Posterior cingulate gyrus (tissue), 11 donors: Measurements from ENCODE around the gene UGT1A6.

Experiments used
- DNase-seq, 10 donors: peaks; one replicate each; pipeline versions ENCODE4 v3.0.0 to v3.0.0-alpha.2; 2020 to 2021; ENCODE audit warnings: mixed read lengths in 3 of 10
- intact Hi-C: fragments of 100-400 bp; cut with DNase I; formaldehyde crosslinking; loops from one replicate; pipeline ENCODE4 v1.15.1; 2023

The UGT1A6 gene

DNA sequence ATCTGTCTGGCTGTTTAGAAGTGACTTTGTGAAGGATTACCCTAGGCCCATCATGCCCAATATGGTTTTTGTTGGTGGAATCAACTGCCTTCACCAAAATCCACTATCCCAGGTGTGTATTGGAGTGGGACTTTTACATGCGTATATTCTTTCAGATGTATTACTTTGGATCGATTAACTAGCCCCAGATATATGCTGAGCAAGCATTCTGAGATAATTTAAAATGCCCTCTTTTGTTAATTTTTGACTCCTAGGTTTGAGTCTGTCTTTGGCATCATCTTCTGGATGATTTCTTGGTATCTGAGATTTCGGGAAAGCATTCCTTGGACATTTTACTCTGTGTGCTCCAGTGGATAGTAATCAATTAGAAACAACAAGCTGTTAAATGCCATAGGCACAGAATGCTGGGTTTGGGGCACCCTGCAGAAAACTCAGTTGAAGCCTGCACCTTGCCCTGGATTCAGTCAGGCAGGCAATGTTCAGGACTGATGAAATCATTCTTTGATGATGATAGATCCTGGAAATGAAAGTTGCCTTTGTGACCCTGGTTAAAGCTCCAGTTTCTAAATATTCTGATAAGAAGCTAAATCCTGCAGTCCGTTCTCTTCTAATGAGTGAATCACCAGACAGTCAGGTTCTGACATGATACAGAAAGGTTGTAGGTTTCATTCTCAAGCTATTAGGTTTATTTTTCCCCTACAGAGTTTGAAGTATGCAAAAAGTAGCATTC, 68.5 kb downstream of the UGT1A6 start:
- intact Hi-C loops: no loop called here
- no peak for DNase-seq

DNA sequence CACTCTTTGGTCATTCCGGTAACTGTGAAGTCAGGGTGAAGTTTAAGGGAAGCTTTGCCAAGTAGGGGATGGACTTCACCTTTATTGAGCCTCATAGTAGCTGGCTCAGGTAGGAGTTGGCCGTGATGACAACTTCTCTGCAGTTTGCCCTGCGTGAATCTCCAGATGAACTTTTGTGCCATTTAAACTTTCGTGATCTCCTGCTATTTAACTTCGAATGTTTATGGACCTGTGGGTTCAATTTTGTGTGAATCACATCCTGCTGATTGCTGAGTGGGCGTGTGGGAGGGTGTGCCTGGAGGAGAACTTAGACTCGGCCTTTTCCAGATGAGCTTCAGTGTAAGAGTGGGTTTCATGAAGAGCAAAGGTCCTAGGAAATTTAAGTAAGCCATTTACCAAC, 71.6 kb downstream of the UGT1A6 start:
- intact Hi-C loops: no loop called here
- DNase-seq: no peak

DNA sequence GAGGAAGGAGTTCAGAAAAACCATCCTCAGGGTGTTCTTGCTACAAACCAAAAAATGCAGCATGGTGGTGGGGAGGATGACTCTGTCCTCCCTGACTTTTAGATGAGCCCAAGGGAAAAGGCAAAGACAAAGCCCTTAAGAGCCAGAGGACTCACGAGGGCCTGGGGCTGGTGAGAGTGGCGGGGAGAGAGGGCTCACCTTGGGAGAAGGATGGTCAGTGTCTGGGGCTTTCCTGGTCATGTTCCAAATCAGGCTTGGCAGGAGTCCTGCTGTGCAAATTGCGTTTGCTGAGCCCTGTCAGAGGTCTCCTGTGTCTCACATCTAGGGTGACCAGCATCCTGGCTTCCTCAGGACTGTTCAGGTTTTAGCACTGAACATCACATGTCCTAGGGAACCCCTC, 72.1 kb downstream of the UGT1A6 start:
- intact Hi-C loops: no loop called here

DNA sequence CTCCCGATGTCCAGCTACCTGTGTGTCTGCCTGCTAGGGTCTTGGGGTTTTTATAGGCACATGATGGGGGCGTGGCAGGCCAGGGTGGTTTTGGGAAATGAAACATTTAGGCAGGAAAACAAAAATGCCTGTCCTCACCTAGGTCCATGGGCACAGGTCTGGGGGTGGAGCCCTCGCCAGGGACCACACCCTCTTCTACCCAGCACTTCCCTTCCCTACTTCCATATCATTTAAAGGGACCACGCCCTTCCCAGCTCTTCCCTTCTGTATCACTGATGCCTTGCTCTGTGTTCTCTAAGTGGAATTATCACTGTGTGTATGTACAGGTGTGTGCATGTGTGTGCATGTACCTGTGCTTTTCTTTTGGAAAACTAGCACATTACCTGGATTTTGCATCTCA, 73.7 kb downstream of the UGT1A6 start:
- intact Hi-C loops: no loop called here
- DNase-seq: no peak

More for the DNA sequence above, 72.1 kb downstream of the UGT1A6 start:
- no peak for DNase-seq

DNA sequence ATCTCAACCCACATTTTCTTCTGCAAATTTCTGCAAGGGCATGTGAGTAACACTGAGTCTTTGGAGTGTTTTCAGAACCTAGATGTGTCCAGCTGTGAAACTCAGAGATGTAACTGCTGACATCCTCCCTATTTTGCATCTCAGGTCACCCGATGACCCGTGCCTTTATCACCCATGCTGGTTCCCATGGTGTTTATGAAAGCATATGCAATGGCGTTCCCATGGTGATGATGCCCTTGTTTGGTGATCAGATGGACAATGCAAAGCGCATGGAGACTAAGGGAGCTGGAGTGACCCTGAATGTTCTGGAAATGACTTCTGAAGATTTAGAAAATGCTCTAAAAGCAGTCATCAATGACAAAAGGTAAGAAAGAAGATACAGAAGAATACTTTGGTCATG, 75.4 kb downstream of the UGT1A6 start:
- no peak for DNase-seq
- intact Hi-C loops: no loop called here

DNA sequence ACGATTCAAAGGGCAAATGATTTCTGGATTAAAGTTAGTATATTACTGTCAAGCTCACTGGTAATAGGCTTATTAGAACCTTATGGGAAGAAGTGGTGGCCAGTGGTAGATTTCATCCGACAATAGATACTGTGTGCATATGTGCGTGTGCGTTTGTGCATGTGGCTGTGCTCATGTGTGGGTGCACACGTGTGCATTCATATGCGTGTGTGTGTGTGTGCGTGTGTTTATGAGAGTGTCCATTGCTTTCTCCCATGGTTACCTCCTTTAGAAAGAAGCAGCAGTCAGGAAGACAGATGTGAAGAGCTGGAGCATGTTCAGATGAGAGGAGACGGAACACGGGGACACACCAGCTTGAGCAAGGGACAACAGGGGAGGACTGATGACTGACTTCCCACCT, 76.6 kb downstream of the UGT1A6 start:
- intact Hi-C loops: no loop called here
- no peak for DNase-seq

DNA sequence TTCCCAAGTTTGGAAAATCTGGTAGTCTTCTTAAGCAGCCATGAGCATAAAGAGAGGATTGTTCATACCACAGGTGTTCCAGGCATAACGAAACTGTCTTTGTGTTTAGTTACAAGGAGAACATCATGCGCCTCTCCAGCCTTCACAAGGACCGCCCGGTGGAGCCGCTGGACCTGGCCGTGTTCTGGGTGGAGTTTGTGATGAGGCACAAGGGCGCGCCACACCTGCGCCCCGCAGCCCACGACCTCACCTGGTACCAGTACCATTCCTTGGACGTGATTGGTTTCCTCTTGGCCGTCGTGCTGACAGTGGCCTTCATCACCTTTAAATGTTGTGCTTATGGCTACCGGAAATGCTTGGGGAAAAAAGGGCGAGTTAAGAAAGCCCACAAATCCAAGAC, 79.5 kb downstream of the UGT1A6 start:
- intact Hi-C loops: no loop called here
- DNase-seq: no peak

DNA sequence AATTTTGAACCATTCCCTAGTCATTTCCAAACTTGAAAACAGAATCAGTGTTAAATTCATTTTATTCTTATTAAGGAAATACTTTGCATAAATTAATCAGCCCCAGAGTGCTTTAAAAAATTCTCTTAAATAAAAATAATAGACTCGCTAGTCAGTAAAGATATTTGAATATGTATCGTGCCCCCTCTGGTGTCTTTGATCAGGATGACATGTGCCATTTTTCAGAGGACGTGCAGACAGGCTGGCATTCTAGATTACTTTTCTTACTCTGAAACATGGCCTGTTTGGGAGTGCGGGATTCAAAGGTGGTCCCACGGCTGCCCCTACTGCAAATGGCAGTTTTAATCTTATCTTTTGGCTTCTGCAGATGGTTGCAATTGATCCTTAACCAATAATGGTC, 79.9 kb downstream of the UGT1A6 start:
- no peak for DNase-seq
- intact Hi-C loops: no loop called here

DNA sequence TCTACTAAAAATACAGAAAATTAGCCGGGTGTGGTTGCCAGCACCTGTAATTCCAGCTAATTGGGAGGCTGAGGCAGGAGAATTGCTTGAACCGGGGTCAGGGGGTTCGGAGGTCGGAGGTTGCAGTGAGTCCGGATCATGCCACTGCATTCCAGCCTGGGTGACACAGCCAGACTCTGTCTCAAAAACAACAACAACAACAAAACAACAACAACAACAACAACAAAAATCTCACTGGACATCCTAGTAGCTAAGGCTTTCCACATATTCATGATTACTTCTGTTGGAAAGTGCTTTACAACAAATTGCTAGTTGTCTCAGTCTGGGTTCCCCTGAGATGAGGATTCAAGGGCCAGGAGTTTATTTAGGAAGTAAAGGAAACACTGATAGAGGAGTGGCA, 81.2 kb downstream of the UGT1A6 start:
- no peak for DNase-seq
- intact Hi-C loops: no loop called here

DNA sequence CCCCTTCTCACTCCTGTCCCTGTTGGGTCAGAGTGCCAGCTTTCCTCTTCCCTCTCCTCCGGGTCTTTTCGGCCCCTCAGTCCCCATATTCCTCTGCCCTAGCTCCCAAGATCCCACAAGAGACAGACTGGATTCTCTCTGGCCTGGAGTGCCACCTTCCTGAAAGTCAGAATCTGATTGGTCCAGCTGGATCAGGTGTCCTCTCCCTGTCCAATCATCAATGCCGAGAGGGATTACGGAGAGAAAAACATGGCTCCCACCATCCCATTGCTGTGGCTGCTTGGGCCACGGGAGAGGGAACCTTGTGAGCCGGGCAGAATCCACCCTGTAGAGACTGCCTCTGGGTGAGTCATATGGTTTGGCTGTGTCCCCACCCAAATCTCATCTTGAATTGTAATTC, 82.7 kb downstream of the UGT1A6 start:
- no peak for DNase-seq
- intact Hi-C loops: no loop called here

DNA sequence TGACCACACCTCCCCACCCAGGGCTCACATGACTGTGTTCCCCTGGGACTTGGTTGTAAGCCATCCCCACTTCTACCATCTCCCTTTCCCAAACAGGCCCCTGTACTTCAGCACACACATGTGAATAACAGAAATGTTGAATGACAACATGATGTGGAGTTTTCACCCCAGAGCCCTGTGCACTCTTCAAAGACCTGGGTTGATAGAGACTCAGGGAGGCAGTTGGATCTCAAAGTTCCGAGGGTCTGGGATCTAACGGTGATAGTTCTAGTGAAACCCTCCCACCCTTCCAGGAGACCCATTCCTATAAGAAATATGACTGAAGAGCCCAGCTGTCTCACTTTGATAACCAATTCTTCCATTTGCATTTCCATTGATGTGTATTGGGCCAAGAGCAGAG, 85.3 kb downstream of the UGT1A6 start, which contains the start of gene MROH2A:
Gene MROH2A, plus strand, starts transcription at position 301 of the 400 bp plus-strand sequence. CDS start 1,029 bp downstream, outside the sequence.
- DNase-seq: no peak
- intact Hi-C loops: no loop called here

DNA sequence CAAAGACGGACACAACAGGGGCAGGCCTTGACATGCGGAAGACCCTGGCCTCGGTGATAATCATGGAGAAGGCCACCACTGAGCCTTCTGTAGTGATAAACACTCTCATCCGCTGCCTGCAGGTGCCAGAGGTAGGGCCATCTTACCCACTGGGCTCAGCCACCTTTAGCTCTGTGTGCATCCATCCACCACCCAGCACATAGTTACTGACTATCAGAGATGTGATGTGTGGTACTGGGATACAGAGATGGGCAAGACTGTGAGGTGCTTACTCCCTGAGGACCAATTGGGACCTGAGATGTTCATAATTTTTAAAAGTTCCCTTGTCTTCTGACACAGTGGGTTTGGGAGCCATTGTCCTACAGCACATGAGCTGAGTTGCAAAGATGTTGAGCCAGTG, 87.0 kb downstream of the UGT1A6 start:
- no peak for DNase-seq
- intact Hi-C loops: no loop called here

DNA sequence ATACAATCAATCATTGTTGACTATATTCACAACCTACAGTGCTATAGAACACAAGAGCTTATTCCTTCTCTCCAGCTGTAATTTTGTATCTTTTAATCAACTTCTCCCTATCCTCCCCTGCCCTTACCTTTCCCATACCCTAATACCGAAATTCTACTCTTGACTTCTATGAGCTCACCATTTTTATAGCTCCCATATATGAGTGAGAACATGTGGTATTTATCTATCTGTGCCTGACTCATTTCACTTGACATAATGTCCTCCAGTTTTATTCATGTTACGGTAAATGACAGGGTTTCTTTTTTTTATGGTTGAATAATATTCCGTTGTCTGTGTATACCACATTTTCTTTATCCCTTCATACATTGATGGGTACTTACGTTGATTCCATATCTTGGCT, 88.1 kb downstream of the UGT1A6 start:
- intact Hi-C loops: no loop called here
- no peak for DNase-seq

DNA sequence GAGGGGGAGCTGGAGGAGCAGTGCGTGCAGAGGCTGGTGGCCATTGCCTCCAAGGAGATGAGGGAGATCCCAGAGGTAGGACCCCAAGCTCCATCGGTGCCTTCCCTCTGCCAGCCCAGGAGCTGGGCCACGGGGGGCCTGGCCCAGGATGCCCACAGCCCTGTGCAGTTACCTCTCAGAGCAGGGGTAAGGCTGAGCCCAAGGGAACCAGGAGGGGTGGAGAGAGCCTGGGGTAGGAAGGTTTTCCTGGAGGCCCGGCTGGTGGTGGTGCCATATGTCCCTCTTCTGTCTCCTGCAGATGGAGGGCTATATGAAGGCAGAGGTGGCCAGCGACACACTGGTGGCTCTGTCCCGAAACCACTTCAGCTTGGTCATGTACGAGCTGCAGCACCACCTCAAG, 96.9 kb downstream of the UGT1A6 start:
- DNase-seq: no peak
- intact Hi-C loops: no loop called here

DNA sequence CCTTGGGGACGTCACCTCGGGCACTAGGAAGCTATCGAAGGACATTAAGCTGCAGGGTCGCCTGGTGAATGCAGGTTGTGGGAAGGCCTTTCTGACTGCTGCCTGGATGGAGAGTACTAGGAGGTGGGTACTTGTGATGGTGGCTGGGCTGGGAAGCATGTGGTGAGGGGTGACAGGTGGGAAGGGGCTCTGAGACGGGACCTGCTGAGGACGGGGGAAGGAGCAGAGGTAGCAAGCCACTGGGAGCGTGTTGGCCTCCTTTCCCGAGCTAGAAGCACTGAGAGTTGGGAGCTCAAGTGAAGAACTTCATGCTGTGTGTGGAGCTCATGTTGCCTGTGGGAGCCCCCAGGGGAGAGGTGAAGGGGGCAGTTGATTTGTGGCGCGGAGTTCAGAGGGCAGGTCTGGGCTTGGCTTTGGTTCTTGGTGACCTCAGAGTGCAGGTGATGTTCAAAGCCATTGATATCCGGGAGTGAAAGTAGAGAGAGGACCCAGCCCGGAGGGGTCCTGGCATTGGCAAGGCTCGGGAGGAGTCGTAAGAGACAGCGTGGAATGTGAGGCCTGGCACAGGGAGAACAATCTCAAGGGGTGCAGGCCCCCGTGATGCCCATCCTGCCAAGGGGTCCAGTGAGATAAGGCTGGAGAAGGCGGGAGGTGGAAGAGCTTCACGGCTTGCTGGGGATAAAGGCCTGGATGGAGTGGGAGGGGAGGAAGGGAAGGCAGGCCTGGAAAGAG, 98.6 kb downstream of the UGT1A6 start:
- no peak for DNase-seq
- intact Hi-C loops: no loop called here

DNA sequence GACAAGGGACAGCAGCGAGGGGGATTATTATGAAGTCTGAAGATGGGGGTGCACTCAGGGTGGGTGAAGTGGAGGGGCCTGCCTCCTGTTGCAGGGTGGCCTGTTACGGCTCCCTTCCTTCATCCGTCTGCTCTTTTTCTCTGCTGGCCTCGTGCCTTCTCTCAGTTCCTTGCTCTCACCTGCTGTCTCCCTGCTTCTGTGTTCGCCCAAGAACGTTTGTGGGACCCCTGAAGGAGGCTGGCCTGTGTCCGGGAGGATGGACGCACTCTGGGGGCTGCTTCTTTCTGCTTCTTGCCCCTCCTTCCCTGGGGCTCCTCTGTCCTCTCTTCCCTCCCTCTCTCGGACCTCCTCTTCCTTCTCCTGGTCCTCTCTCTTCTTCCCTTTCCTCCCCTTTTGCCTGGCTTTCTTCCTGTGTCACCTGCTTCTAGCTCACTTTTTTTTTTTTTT, 99.2 kb downstream of the UGT1A6 start:
- intact Hi-C loops: no loop called here
- no peak for DNase-seq

DNA sequence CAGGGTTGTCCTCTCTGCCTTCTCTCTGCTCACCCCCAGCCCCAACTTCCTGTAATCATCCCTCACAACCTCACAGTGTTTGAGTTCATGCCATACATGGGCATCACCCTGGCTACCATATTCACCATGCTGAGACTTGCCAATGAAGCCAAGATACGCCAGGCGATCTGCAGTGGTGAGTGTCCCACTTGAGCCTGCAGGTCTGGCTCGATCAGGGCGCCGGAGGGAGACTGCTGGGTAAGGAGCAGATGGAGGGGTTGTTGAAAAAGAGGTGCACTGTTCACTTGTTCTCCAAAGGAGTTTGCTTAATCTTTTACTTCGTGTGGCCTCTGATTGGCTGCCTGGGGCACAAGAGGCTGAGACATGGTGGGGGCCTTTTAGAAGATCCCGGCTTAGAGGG, 100.0 kb downstream of the UGT1A6 start:
- intact Hi-C loops: no loop called here
- DNase-seq: no peak

DNA sequence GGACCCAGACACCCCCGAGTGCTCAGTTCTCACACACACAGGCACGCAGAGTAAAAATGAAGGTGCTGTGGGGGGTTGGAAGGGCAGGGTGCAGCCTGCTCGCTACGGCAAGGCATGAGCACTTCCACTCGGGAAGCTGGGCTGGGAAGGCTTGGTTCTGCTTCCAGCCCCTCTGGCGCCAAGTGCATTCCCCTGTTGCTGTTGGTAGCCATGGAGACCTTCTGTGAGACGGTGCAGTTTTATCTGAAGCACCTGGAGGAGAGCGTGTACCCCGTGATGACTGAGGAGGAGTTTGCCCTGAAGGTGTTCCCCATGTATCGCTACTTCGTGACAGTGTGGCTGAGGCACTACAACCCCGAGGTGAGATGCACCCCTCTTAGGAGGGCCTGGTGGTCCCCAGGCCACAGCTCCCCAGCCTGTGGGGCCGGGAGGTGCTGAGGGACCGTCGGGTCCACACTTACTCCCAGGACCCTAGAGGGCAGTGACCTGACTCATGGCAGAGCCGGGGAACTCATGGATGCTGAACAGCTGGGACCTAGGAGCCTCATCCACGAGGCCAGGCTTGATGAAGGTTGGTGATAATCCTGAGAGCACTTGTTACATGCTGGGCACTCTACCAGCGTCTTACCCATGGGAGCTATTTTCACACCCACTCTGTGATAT, 100.9 kb downstream of the UGT1A6 start:
- intact Hi-C loops: no loop called here
- DNase-seq: no peak

DNA sequence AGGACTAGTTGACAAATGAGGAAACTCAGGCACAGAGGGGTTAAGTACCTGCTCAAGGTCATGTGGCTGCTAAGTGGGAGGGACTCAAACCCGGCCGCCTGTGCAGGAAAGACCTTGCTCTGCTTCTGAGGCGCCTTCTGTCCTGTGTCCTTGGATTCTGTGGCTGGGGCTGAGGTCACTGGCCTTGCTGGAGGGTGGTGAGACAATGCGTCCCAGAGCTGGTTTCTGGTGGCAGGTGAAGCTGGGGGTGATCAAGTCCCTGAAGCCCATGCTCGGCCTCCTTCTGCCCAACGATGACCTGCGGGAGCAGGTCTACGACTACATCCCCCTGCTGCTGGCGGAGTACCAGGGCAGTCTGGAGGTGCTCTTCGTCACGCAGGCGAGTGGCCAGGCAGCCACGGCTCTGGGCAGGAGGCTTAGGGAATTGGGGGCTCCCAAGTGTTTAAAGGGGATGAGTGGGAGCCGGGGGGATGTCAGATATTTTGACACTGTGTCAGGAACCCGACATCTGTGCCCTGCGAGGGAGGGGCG, 101.5 kb downstream of the UGT1A6 start:
- DNase-seq: no peak
- intact Hi-C loops: no loop called here

DNA sequence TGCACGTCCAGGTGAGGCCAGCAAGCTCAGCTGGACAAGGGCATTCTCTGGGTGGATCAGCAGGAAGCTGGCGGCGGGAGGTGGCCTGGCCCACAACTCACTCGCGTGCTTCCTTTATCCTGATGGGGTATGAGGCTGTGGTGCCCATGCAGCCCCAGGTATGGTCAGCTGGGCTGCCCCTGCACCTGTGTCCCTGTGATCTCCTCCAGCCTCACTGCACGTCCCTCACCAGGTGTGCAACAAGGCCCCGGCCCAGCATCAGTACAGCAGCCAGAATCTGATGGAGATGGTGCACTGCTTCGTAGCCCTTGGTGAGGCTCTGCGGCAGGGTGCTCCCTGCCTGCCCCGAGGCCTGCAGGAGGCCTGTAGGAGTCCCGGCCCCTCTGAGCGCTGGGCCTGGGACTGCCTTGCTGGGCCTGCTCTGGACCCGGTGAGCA, 103.1 kb downstream of the UGT1A6 start:
- DNase-seq: no peak

DNA sequence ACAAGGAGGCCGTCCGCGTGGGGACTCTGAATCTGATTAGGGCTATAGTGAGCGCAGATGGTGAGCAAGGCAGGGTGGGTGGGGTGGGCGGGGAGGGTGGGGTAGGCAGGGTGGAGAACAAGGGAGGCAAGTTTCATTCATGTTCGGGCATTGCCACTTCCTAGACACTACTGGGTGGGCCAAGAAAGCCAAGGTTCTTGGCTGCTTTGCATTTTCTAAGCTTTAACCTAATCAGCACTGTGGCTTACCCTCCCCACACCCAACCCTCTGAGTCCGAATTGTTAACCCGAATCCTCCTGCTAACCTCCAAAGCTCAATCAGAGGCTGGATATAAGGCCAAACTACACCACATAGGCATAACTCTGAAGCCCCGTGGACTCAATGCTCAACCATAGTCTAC, 103.6 kb downstream of the UGT1A6 start:
- intact Hi-C loops: no loop called here
- no peak for DNase-seq

More for the DNA sequence above, 103.1 kb downstream of the UGT1A6 start:
- intact Hi-C loops: no loop called here
